SKM-1 treated with dmso at 0.1 percent for 144 hours (cell line): Measurements from ENCODE around the gene PHYKPL.
A peak's percentile ranks its signal among the peaks of the same experiment; 100 is the strongest.
"Not testable (repeated sequence)": the region's sequence is repeated elsewhere in the genome, so short reads cannot be mapped to it uniquely, and the experiment has no call there.

Experiments
- DNase-seq: peaks from one replicate; lab custom pipeline; 2025; ENCODE audit not compliant: unreplicated experiment; lab: John Stamatoyannopoulos, UW

PHYKPL gene

GRCh38 chr5:178265746-178266145, 33.1 kb upstream of the PHYKPL start:
- no peak for DNase-seq

GRCh38 chr5:178264044-178264443, 31.4 kb upstream of the PHYKPL start:
- DNase-seq = no peak

- DNase-seq = no peak
Measured at GRCh38 chr5:178261666-178262600, 29.3 kb upstream of the PHYKPL start.

- DNase-seq = no peak
Measured at GRCh38 chr5:178259623-178260536, 27.3 kb upstream of the PHYKPL start.

GRCh38 chr5:178257650-178258049, 25.0 kb upstream of the PHYKPL start:
- DNase-seq = no peak

GRCh38 chr5:178256746-178257145, 24.1 kb upstream of the PHYKPL start:
- no peak for DNase-seq

GRCh38 chr5:178253632-178254031, 21.0 kb upstream of the PHYKPL start:
- DNase-seq = not testable (repeated sequence)

GRCh38 chr5:178252258-178252657, 19.7 kb upstream of the PHYKPL start:
- no peak for DNase-seq

GRCh38 chr5:178250263-178250662, 17.7 kb upstream of the PHYKPL start:
- DNase-seq = no peak

- DNase-seq = no peak
Measured at GRCh38 chr5:178249191-178249989, 16.8 kb upstream of the PHYKPL start.

GRCh38 chr5:178248750-178249149, 16.1 kb upstream of the PHYKPL start:
- no peak for DNase-seq

- DNase-seq = no peak
Measured at GRCh38 chr5:178247481-178248456, 15.2 kb upstream of the PHYKPL start.

GRCh38 chr5:178246624-178247279, 14.2 kb upstream of the PHYKPL start:
- DNase-seq = no peak

- no peak for DNase-seq
Measured at GRCh38 chr5:178245389-178245788, 12.8 kb upstream of the PHYKPL start.

GRCh38 chr5:178244576-178244975, 12.0 kb upstream of the PHYKPL start:
- DNase-seq = peak; percentile 58

- no peak for DNase-seq
Measured at GRCh38 chr5:178242416-178242815, 9.8 kb upstream of the PHYKPL start.

- DNase-seq = no peak
Measured at GRCh38 chr5:178241688-178242231, 9.2 kb upstream of the PHYKPL start.

GRCh38 chr5:178241231-178241663, 8.6 kb upstream of the PHYKPL start:
- no peak for DNase-seq

- DNase-seq = peak; percentile 8
Measured at GRCh38 chr5:178240766-178241165, 8.2 kb upstream of the PHYKPL start.
